ENCODE results near the gene VWCE. TPM values are rescaled to one million over a fixed set of nuclear protein-coding genes. Genes with fewer than 3 reads are reported as not detected.

The VWCE gene
- total and polyA plus RNA-seq, 9 of the 15 experiments (the other 6 are each of a cell fraction or from before 2014, with no cell fraction given), result 0.06 to 1.6 (median 0.63) TPM; not detected in 1

DNA sequence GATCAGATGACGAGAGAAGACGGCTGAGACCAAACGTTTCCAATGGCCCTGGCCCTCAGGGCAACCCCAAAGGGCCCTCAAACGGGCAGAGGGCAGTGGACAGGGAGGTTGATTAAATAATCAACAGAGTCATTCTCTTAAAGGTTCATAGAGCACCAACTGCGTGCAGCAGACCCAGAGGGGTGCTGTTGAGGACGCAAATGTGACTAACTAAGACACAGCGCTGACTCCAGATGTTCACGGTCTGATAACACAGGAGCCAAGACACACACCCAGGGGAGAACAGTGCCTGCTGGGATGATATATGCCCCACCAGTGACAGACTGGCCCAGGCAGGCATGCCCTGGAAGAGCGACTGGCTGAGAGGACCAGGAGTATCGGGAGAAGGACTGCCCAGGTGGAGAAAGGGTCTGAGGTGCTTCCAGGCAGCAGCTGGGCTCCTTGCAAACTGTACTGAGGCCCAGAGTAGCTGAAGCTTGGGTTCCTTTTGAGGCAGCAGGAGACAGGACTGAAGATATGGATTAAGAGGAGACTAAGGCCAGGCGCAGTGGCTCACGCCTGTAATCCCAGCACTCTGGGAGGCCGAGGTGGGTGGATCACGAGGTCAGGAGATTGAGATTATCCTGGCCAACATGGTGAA lies 7.7 kb downstream of the VWCE start:
- H3K4me1 ChIP-seq (replicated peaks in 1 of 2; ENCODE audit: control insufficient read depth in 2 of 2, insufficient read depth in 2 of 2, low read length in 2 of 2), result peaks cover 25 to 43% of the 10 kb centered on the region in 2 experiments
- H3K79me2 ChIP-seq (ENCODE audit: control insufficient read depth, insufficient read depth, low read length), result no peaks in the 10 kb centered on the region
- WGBS (ENCODE audit: insufficient coverage, low coverage, missing lambda C conversion rate), result under 1% methylated on average over 14 of the region's 14 CpGs
- ChIA-PET CTCF (ENCODE audit: low intra/inter-chr PET ratio) (no interaction called here), POLR2A (interaction anchor here (1.1 to 1.5 kb wide), 2 partner anchors 24 to 44 kb away, joined by 4 to 5 read pairs; no protein-coding TSS in a partner anchor)
- H3K9me1 ChIP-seq (ENCODE audit: control insufficient read depth, insufficient read depth, low read length), result no peaks in the 10 kb centered on the region
- 0 out of 2 replicates have a peak, but pooled peaks cover under 1% of the 10 kb centered on the region for H3K9me3 ChIP-seq (replicated peaks; ENCODE audit: control insufficient read depth, insufficient read depth, low read depth, low read length)
- peak overlapping the region; percentile 97 for H3K27ac ChIP-seq (ENCODE audit: extremely low read depth, low read depth, low read length)
- in situ Hi-C loops (cut with MboI), result no loop called here
- BruUV-seq (replicated peaks), result no TSS peak
- peak overlapping the region; percentile 69; a peak in 3 of 4 replicates for H3K9ac ChIP-seq (ENCODE audit: insufficient read depth in 1 of 2, low read depth in 2 of 2, low read length in 2 of 2)
- peak overlapping the region; percentile 94 for H2AFZ ChIP-seq (ENCODE audit: low read depth, low read length)
- intact Hi-C loops (cut with micrococcal nuclease), result loop anchor here (5.0 kb wide), 1 partner anchor 45 kb away; the partner anchor contains the start of genes DDB1 and TKFC
- H3K27me3 ChIP-seq (ENCODE audit: control insufficient read depth in 2 of 2, insufficient read depth in 2 of 2, low read length in 2 of 2), result no peaks in the 10 kb centered on the region
- no peak overlapping the region for H3K4me3 ChIP-seq
- peak; percentile 99 for FAIRE-seq
- H4K20me1 ChIP-seq (replicated peaks; ENCODE audit: control insufficient read depth, insufficient read depth, low read length), result no peaks in the 10 kb centered on the region
- H3K4me2 ChIP-seq (ENCODE audit: insufficient read depth, low read length), result peak overlapping the region; percentile 88
- peak; percentile 88 to 97 (median 93) for DNase-seq (ENCODE audit: extremely low read depth in 1 of 4, low spot score in 3 of 4)
- ATAC-seq, result peak; percentile 95
- peaks cover 5% of the 10 kb centered on the region; the same call in 2 of the 3 replicates for H3K36me3 ChIP-seq (ENCODE audit: control insufficient read depth, insufficient read depth, low read length)
- TF ChIP-seq MYBL2 (IDR thresholded peaks at IDR 0.05; ENCODE audit: low read depth) (no peak), MYBL2 (CRISPR knock-in tag; IDR thresholded peaks at IDR 0.05; ENCODE audit: borderline replicate concordance) (no peak), NFIC (IDR thresholded peaks at IDR 0.05) (peak; percentile 86), TBL1XR1 (IDR thresholded peaks at IDR 0.05; ENCODE audit: low read length in 2 of 2) (peak; percentile 39 to 80; a peak in 2 of 4 replicates), BACH1 (tag; IDR thresholded peaks at IDR 0.05) (no peak), CREBBP (IDR thresholded peaks at IDR 0.05; ENCODE audit: low read depth, low read length) (no peak), SMARCC2 (IDR thresholded peaks at IDR 0.05; ENCODE audit: low read depth) (peak; percentile 89), CC2D1A (IDR thresholded peaks at IDR 0.05) (peak; percentile 72; the same call in 1 of the 2 replicates), HDAC2 (IDR thresholded peaks at IDR 0.05) (peak; percentile 78; the same call in 1 of the 2 replicates), KAT2B (IDR thresholded peaks at IDR 0.05; ENCODE audit: low read depth, low read length) (no peak), STAT5A (IDR thresholded peaks at IDR 0.05; ENCODE audit: borderline replicate concordance, low read length) (peak; percentile 92), ZNF445 (CRISPR knock-in tag; IDR thresholded peaks at IDR 0.05; ENCODE audit: low read depth) (no peak), L3MBTL2 (IDR thresholded peaks at IDR 0.05) (peak; percentile 65), COPS2 (conservative IDR thresholded peaks at IDR 0.05) (no peak), ETV6 (IDR thresholded peaks at IDR 0.05; ENCODE audit: borderline replicate concordance in 1 of 2, low read depth in 2 of 2, low read length in 1 of 2) (peak in 1 of 2 experiments; percentile 39; a peak in 1 of 4 replicates), ETV6 (CRISPR knock-in tag; IDR thresholded peaks at IDR 0.05; ENCODE audit: borderline replicate concordance) (no peak)
- TF ChIP-seq, protein P1, sequence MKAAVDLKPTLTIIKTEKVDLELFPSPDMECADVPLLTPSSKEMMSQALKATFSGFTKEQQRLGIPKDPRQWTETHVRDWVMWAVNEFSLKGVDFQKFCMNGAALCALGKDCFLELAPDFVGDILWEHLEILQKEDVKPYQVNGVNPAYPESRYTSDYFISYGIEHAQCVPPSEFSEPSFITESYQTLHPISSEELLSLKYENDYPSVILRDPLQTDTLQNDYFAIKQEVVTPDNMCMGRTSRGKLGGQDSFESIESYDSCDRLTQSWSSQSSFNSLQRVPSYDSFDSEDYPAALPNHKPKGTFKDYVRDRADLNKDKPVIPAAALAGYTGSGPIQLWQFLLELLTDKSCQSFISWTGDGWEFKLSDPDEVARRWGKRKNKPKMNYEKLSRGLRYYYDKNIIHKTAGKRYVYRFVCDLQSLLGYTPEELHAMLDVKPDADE (conservative IDR thresholded peaks at IDR 0.05; ENCODE audit: control insufficient read depth, low read depth, low read length), result 0 out of 2 replicates have a peak, but pooled peaks have one; percentile 61
- TF ChIP-seq, protein P2, sequence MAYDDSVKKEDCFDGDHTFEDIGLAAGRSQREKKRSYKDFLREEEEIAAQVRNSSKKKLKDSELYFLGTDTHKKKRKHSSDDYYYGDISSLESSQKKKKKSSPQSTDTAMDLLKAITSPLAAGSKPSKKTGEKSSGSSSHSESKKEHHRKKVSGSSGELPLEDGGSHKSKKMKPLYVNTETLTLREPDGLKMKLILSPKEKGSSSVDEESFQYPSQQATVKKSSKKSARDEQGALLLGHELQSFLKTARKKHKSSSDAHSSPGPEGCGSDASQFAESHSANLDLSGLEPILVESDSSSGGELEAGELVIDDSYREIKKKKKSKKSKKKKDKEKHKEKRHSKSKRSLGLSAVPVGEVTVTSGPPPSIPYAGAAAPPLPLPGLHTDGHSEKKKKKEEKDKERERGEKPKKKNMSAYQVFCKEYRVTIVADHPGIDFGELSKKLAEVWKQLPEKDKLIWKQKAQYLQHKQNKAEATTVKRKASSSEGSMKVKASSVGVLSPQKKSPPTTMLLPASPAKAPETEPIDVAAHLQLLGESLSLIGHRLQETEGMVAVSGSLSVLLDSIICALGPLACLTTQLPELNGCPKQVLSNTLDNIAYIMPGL (CRISPR knock-in tag; IDR thresholded peaks at IDR 0.05), result peak; percentile 29; the same call in 1 of the 2 replicates
- TF ChIP-seq, protein P3, sequence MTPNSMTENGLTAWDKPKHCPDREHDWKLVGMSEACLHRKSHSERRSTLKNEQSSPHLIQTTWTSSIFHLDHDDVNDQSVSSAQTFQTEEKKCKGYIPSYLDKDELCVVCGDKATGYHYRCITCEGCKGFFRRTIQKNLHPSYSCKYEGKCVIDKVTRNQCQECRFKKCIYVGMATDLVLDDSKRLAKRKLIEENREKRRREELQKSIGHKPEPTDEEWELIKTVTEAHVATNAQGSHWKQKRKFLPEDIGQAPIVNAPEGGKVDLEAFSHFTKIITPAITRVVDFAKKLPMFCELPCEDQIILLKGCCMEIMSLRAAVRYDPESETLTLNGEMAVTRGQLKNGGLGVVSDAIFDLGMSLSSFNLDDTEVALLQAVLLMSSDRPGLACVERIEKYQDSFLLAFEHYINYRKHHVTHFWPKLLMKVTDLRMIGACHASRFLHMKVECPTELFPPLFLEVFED (CRISPR knock-in tag; conservative IDR thresholded peaks at IDR 0.05), result 0 out of 2 replicates have a peak, but pooled peaks have one; percentile 19
